Motor neuron (in vitro differentiated cells): Measurements from ENCODE around the gene OR2B2. TPM values are rescaled to one million over a fixed set of nuclear protein-coding genes. Genes with fewer than 3 reads are reported as not detected.
"Not testable (repeated sequence)": the region's sequence is repeated elsewhere in the genome, so short reads cannot be mapped to it uniquely, and the experiment has no call there.

Experiments used
- ATAC-seq, 8 experiments: fragments of 200-7000 bp; cut with Tn5 transposase; replicated peaks in 6 of 8; 2 replicates each; pipeline ENCODE4 v1.8.0; 2021; ENCODE audit warnings: mild to moderate bottlenecking in 8 of 8, moderate library complexity in 8 of 8
- H3K27ac ChIP-seq, 2 donors: fragments of 250-450 bp; sonication (Bioruptor Pico); 2 replicates each; pipeline ENCODE4 v1.9.0; 2021; ENCODE audit warnings: antibody characterized with exemption in 2 of 2, mild to moderate bottlenecking in 2 of 2, moderate library complexity in 1 of 2
- H3K4me1 ChIP-seq, 2 donors: fragments of 250-450 bp; sonication (Bioruptor Pico); replicated peaks in 1 of 2; 2 replicates each; pipeline ENCODE4 v1.6.1; 2021; ENCODE audit warnings: antibody characterized with exemption in 2 of 2, mild to moderate bottlenecking in 2 of 2, moderate library complexity in 1 of 2
- H3K4me3 ChIP-seq, 5 donors: fragments of 250-450 bp; sonication (Bioruptor Pico); 2 replicates each; pipeline ENCODE4 v1.9.0; 2021; ENCODE audit warnings: antibody characterized with exemption in 5 of 5, mild to moderate bottlenecking in 5 of 5, moderate library complexity in 4 of 5
- WGBS, 10 experiments: fragments of 450-650 bp; shearing (Covaris generic); methylation state at CpG; one replicate each; pipeline ENCODE4 v1.0.0; 2022; 5-methylcytosine and 5-hydroxymethylcytosine counted together
- in situ Hi-C, 9 experiments: fragments of 400-800 bp; cut with MboI; loops; one replicate each; pipeline ENCODE4 v1.15.0; 2021; ENCODE audit warnings: low sequenced_read_pairs in 9 of 9, low pct_unique_long_range_greater_than_20kb in 2 of 9; ENCODE audit not compliant: unreplicated experiment in 9 of 9
- total RNA-seq, 8 experiments: library from RNA; unstranded; fragments of 300-600 nt; gene quantifications; 2 replicates each; pipeline versions ENCODE4 v1.2.3 to v1.2.4, GENCODE V29; 2022

The OR2B2 gene
- total RNA-seq, 8 experiments from 2014 or later: 0.17 to 0.76 (median 0.36) TPM; not detected in 4

DNA sequence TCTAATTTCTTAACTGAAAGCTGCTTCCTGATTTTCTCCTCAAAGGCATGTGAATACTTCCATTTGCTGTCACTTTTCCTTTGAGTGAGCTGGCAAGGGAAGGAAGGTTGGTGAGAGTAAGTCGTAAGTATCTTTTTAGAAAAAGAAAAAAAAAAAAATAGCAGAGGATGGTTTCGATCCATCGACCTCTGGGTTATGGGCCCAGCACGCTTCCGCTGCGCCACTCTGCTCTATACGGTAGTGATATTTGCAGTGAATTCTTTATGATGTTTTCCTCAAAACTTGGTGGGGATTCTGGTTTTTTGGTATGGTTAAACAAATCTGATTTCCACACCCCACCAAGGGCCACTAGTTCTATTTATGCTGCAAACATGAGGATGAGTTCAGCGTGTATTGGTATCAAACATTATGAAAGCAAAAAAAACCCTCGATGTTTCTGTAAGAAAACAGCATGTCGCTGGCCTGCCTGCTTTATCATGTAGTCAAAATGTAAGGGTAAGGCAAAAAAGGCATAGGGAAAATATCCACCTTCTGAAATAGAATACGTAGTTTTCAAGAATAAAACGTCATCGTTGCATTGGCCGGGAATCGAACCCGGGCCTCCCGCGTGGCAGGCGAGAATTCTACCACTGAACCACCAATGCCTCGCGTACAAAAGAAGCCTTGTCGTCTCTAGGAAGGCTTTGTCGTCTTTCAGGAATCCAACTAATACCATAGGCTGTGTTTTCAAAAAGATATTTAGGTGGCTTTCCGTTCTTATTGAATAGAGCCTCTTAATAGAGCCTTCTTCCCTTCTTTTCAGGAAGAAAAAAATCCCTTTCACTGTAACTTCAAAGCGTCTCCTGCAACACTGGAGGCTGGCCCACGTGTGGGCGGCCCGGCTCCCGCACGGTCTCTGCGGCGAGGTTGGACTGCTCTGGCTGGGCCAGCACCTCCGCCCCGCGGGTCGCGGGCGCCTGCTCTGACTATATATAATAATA lies 9.6 kb downstream of the OR2B2 start:
- peak; percentile 85 to 94 (median 90) for ATAC-seq
- H3K4me1 ChIP-seq: no peaks in the 10 kb centered on the region
- in situ Hi-C loops: loop anchor here in 1 of 9 experiments (25.0 kb wide), 1 partner anchor 185 kb away; the partner anchor contains the start of gene ZNF165
- peak overlapping the region; percentile 83 to 95 for H3K27ac ChIP-seq
- 0 to 3% (median 2%) methylated on average over 8 to 35 of the region's 38 CpGs for WGBS, 10 experiments
- H3K4me3 ChIP-seq: peak overlapping the region; percentile 49 to 92 (median 62)

DNA sequence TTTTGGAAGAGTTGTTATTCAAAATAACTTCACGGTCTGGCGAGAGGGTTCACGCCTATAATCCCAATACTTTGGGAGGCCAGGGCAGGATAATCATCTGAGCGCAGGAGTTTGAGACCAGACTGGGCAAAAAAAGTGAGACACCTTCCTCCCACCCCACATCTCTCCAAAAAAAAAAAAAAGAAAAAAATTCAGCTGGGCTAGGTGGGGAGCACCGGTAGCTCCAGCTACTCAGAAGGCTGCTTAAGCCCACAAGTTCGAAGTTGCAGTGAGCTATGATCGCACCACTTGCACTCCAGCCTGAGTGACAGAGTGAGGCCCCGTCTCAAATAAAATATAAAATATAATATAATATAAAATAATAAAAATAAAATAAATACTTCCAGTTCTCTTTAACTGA lies 10.4 kb downstream of the OR2B2 start:
- no peak overlapping the region for H3K27ac ChIP-seq
- 60 to 100% (median 91%) methylated on average over 1 to 8 of the region's 8 CpGs; no CpG with 5 or more reads in 2 of the 10 experiments for WGBS, 10 experiments

DNA sequence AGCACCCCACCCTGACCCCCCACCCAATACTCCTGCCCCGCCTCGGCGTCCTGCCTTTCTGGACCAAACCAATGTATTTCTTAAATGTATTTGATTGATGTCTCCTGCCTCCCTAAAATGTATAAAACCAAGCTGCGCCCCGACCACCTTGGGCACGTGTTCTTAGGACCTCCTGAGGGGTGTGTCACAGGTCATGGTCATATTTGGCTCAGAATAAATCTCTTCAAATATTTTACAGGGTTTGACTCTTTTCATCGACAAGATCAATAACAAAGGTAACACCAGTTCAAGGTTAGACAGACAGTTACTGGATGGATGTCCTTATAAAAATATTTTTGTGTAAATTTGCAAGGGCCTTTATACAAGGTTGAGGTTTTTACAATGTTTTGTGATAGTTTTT lies 12.0 kb downstream of the OR2B2 start:
- not testable (repeated sequence) for H3K4me3 ChIP-seq, ATAC-seq, H3K4me1 ChIP-seq, H3K27ac ChIP-seq
- 81 to 100% (median 94%) methylated on average over 1 to 7 of the region's 7 CpGs; no CpG with 5 or more reads in 3 of the 10 experiments for WGBS, 10 experiments
- in situ Hi-C loops: loop anchor here in 1 of 9 experiments (25.0 kb wide), 1 partner anchor 187 kb away; the partner anchor contains the start of gene ZNF165

More for the DNA sequence above, 10.4 kb downstream of the OR2B2 start:
- in situ Hi-C loops: loop anchor here in 1 of 9 experiments (25.0 kb wide), 1 partner anchor 186 kb away; the partner anchor contains the start of gene ZNF165
- H3K4me1 ChIP-seq: no peaks in the 10 kb centered on the region
- ATAC-seq: no peak
- H3K4me3 ChIP-seq: peak overlapping the region in 2 of 5 donors; percentile 49 to 92

DNA sequence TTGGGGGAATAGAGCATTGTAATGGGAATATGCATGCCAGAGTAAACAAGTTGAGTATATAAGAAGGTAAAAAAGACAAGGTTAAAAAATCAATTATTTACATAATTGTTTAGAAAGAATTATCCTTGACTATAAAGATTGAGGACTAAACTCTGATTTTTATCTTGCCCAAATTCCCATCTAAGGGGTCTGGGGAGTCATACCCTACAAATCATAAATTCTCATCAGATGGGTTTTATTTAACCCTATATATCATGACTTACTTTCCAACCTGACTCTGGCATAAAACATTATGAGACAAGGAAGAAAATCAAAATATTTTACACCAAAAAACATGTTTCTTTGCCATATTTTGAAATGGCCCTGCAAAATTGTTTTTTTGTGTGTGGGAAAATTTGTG lies 12.7 kb downstream of the OR2B2 start:
- Histone ChIP-seq H3K27ac (no peak overlapping the region), H3K4me3 (no peak overlapping the region), H3K4me1 (no peaks in the 10 kb centered on the region)
- no peak for ATAC-seq
- in situ Hi-C loops: loop anchor here in 7 of 9 experiments (10.0 to 25.0 kb wide), 5 partner anchors 85 to 762 kb away; a partner anchor contains a TSS

DNA sequence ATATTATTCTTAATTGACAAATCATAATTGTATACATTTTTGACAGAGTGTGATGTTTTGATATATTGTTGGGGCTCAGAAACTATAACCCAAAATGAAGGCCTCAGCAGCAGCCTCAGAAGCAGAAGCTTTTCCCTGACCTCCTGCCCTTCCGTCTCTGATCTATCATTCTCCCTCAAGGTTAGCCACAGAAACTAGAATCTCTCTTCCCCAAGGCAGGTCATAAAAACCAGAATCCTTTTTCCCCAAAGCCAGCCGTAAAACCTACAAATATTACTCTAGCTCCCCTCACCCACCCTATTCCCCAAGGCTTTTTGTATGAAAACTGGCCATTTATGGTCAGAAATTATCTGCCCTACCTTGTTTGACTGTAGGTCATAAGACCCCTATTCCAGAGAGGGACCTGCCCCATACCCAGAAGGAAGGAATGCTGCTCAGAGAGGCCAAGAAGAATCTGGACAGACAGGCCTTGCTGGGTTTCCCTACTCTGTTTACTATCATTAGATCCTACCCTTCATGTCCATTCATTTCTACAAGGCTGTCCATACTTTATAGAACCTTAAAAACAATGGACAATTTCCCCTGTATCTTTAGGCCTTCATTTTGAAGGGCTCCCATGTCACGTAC lies 14.5 kb downstream of the OR2B2 start:
- no peak overlapping the region for H3K27ac ChIP-seq
- no peak overlapping the region for H3K4me3 ChIP-seq
- H3K4me1 ChIP-seq: no peaks in the 10 kb centered on the region
- 83 to 100% (median 90%) methylated on average over 1 to 3 of the region's 3 CpGs; no CpG with 5 or more reads in 1 of the 10 experiments for WGBS, 10 experiments
- no peak for ATAC-seq
- in situ Hi-C loops: loop anchor here in 7 of 9 experiments (10.0 to 25.0 kb wide), 5 partner anchors 83 to 760 kb away; a partner anchor contains a TSS

DNA sequence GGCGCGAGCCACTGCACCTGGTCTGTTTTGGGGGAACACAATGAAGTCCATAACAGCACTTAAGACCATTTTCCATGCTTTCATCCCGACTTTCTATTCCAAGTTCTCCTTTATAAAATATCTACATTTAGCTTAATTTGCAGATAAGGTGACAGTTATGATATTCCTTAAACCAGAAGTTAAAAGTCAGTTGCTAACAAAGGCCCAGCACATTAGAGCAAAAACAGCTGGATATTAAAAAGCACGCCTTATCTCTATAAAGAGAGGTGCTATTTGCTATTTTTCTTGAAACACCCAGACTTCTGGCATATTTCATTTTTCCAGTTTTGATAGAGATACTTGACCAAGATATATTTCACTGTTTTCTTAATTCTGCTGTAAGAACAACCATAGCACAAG lies 15.8 kb downstream of the OR2B2 start:
- H3K27ac ChIP-seq: no peak overlapping the region
- in situ Hi-C loops: loop anchor here in 7 of 9 experiments (10.0 to 25.0 kb wide), 5 partner anchors 82 to 759 kb away; a partner anchor contains a TSS

DNA sequence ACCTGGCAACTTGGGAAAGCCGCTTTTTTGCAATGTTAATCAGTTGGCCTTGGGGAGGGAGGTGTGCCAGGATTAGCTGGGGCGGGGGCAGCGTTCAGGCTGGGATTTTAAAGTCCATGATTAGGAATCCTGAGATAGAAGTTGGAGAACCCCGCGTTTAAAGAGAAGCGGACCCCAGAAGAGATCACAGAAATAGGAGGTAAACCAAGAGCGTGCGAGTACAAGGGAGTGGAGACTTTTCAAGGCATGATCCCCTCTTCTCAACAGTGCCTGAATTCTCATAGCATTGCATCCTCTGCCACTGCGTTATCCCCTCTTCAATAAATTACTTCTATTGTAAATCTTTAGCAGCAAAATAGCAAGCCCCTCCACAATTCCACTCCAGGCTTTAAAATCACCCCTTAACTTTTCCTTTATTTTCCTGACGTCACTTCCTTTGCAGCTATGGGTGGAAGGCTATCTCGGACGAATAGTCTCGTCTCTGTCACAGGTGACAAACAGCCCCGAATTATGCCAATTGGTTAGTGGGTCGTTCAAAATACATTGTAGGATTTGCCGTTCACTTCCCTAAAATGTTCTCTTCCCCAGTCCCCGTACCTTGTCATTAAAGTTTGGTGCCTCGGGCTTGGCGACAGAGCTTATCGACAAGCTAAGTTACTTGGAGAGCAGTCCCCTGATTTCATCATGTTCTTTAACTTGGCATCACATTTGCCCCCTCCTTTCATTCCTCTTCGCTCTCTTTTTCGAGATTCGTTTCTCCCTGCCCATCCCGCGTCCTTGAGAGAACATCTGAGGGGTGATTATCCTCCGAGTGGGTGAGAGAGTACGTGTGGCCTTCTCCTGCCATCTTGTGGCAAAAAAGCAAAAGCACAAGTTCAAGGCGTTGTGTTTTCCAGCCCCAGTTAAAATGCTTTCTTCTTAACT lies 17.1 kb downstream of the OR2B2 start:
- Histone ChIP-seq H3K4me1 (peaks cover 0 to 4% of the 10 kb centered on the region in 2 donors), H3K4me3 (peak overlapping the region; percentile 54 to 95 (median 75)), H3K27ac (peak overlapping the region; percentile 42 to 72)
- in situ Hi-C loops: loop anchor here in 7 of 9 experiments (10.0 to 25.0 kb wide), 5 partner anchors 80 to 758 kb away; a partner anchor contains a TSS
- ATAC-seq: peak; percentile 16 to 31 (median 29)
- 0 to 3% (median 1%) methylated on average over 2 to 27 of the region's 28 CpGs for WGBS, 10 experiments

More for the DNA sequence above, 15.8 kb downstream of the OR2B2 start:
- WGBS, 10 experiments: 64 to 100% (median 82%) methylated on average over 1 to 4 of the region's 4 CpGs; no CpG with 5 or more reads in 3 of the 10 experiments
- no peak for ATAC-seq
- Histone ChIP-seq H3K4me1 (peaks cover 0 to 4% of the 10 kb centered on the region in 2 donors), H3K4me3 (no peak overlapping the region)

DNA sequence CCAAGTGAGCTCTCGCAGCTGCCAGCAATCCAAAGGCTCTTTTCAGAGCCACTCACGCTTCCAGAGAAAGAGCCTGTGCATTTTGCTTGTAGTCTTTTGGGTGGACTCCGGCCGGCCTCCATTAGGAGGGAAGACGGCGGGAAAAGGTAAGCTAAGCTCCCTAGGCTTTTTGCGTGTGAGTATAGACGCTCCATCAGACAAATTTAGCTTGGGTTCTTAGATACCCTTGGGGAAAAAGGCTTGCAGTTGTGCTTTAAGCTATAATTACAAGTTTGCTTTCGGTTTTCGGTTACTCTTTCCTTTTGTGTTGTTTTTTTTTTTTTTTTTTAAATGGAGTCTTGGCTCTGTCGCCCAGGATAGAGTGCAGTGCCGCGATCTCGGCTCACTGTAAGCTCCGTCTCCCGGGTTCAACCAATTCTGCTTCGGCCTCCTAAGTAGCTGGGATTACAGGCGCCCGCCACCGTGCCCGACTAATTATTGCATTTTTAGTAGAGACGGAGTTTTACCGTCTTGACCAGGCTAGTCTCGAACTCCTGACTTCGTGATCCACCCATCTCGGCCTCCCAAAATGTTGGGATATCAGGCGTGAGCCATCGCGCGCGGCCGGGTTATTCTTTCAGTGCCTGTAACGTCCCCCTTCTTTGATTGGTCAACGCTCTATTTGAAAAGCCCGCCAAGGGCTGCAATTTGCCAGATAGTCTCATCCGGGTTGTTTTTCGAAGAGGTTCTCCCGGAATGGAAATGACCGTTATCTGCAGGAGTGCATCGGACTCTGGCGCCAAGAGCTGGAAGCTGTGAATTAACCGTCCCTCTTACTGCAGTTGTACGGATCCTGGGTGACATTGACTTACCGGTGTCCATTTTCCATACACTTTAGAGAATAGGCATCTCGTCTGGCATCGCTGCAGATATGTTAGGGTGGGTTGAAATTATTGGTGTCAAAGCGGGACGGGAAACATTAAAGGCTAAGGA lies 18.1 kb downstream of the OR2B2 start:
- WGBS, 10 experiments: 0 to 2% (median 0%) methylated on average over 4 to 32 of the region's 48 CpGs

DNA sequence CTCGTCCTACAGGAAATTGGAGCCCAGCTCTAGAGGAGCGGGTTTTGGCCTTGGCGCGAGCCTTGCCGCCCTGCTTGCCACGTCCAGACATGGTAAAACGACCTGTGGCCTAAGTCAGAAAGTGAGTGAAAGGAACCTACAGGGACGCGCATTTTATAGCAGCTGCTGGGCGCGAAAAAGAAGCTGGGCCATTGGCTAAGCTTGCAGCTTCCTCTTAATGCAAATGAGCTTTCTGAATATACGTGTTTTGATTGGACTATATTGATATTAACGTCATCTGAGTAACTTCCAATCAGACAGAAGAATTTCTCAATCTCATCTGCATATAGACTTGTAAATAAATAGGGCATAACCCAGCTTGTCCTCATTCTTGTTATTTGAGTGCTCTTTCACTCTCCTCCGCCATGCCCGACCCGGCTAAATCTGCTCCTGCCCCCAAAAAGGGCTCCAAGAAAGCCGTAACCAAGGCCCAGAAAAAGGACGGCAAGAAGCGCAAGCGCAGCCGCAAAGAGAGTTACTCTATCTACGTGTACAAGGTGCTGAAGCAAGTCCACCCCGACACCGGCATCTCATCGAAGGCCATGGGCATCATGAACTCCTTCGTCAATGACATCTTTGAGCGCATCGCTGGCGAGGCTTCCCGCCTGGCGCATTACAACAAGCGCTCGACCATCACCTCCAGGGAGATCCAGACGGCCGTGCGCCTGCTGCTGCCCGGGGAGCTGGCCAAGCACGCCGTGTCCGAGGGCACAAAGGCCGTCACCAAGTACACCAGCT lies 18.9 kb downstream of the OR2B2 start:
- WGBS, 10 experiments: 0 to 3% (median 0%) methylated on average over 2 to 22 of the region's 41 CpGs; no CpG with 5 or more reads in 1 of the 10 experiments
- H3K4me3 ChIP-seq: peak overlapping the region; percentile 54 to 95 (median 75)
- peak; percentile 58 to 72 (median 66) for ATAC-seq
- in situ Hi-C loops: loop anchor here in 7 of 9 experiments (10.0 to 25.0 kb wide), 5 partner anchors 78 to 756 kb away; a partner anchor contains a TSS
- H3K27ac ChIP-seq: peak overlapping the region; percentile 58 to 67
- H3K4me1 ChIP-seq: peaks cover 16 to 17% of the 10 kb centered on the region in 2 donors

More for the DNA sequence above, 18.1 kb downstream of the OR2B2 start:
- H3K4me1 ChIP-seq: peaks cover 8% of the 10 kb centered on the region in 2 donors
- peak; percentile 15 to 45 (median 26) for ATAC-seq
- H3K27ac ChIP-seq: peak overlapping the region; percentile 58 to 72
- in situ Hi-C loops: loop anchor here in 7 of 9 experiments (10.0 to 25.0 kb wide), 5 partner anchors 79 to 757 kb away; a partner anchor contains a TSS
- peak overlapping the region; percentile 54 to 95 (median 75) for H3K4me3 ChIP-seq

DNA sequence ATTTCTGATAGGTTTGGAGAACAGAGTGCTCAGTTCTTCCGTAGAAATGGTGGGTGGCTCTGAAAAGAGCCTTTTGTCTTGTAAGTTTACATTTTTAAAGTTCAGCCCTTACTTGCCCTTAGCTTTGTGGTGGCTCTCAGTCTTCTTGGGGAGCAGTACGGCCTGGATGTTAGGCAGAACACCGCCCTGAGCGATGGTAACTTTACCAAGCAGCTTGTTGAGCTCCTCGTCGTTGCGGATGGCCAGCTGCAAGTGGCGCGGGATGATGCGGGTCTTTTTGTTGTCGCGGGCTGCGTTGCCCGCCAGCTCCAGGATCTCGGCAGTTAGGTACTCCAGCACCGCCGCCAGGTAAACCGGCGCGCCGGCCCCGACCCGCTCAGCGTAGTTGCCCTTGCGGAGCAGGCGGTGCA lies 19.5 kb downstream of the OR2B2 start:
- ATAC-seq: no peak
- peak overlapping the region; percentile 58 to 67 for H3K27ac ChIP-seq
- WGBS, 10 experiments: 0 to 26% (median 0%) methylated on average over 1 to 12 of the region's 26 CpGs; no CpG with 5 or more reads in 1 of the 10 experiments
- in situ Hi-C loops: loop anchor here in 7 of 9 experiments (10.0 to 25.0 kb wide), 5 partner anchors 78 to 755 kb away; a partner anchor contains a TSS
- peak overlapping the region; percentile 54 to 95 (median 75) for H3K4me3 ChIP-seq
- peaks cover 18 to 19% of the 10 kb centered on the region in 2 donors for H3K4me1 ChIP-seq
